NCI-H1694 (cell line): ENCODE measurements around the gene IFNA5.

Experiments used
- DNase-seq: peaks from one replicate; lab custom pipeline; 2025; lab: John Stamatoyannopoulos, UW

IFNA5 gene

DNA sequence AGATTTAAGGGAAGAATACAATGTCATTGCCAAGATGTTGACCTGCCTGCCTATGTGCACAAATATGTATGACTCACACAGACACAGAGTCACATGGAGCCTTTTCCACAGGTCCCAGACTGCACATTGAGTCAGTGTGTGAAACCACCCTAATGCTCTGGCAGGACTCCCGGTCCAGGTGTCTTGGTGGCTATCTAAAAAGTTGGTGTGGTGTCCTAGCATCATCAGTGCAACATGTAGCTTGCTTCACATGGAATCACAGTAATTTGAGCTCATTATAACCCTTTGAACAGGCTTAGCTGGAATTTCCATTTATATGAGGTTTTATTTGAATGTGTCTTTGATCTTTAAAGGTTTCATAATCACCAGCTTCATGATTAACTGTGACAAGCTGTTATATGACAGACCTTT, 10.7 kb downstream of the IFNA5 start:
- DNase-seq = no peak

DNA sequence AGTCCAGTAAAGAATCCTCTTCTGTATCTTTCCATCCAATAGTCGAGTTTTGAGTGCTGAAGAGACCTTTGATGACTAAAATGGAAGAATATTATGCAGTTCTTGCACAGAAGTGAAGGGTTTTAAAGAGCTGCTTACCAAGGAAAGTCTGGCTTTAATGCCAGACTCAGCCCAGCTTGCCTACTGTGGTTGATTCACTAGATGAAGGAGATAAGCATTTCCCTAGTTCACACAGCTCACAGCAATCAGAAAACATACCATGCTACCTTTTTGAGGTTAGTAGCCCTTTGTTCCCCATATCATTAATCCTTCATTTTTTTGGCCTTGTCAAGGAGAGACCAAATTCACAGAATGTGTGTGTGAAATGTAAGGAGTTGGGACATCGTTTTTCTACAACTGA, 15.3 kb downstream of the IFNA5 start:
- no peak for DNase-seq

DNA sequence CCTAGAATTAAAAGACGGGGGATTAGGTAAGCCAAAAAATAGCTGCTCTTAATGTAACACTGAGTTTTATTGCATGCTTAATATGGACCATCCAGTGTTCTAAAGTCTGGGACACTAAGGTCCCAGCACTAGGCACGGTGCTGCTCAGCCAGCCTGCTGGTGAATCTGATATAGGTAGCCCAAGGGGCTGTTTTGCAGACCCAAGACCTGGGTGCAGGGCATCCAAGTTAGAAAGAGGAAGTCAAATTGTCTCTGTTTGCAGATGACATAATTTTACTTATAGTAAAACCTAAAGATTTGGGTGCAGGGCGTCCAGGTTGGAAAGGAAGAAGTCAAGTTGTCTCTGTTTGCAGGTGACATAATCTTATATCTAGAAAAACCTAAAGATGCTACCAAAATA, 17.8 kb downstream of the IFNA5 start:
- no peak for DNase-seq

DNA sequence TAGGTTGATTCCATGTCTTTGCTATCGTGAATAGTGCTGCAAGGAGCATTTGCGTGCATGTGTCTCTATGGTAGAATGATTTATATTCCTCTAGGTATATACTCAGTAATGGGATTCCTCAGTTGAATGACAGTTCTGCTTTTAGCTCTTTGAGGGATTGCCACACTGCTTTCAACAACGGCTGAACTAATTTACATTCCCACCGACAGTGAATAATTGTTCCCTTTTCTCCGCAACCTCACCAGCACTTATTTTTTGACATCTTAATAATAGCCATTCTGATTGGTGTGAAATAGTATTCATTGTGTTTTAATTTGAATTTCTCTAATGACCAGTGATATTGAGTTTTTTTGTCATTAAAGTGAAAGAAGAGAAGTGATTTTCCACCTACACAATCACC, 18.5 kb downstream of the IFNA5 start:
- no peak for DNase-seq

DNA sequence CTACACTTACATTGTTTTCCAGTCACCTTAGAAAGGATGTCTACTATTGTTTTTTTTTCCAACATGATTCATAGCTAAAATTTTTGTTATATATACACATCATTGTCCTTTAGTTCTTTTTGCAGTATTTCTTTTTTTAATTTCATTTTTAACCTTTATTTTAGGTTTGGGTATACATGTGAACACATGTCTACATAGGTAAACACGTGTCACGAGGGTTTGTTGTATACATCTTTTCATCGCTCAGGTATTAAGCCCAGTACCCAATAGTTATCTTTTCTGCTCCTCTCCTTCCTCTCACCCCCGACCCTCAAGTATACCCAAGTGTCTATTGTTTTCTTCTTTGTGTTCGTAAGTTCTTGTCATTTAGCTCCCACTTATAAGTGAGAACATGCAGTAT, 19.0 kb downstream of the IFNA5 start:
- no peak for DNase-seq

DNA sequence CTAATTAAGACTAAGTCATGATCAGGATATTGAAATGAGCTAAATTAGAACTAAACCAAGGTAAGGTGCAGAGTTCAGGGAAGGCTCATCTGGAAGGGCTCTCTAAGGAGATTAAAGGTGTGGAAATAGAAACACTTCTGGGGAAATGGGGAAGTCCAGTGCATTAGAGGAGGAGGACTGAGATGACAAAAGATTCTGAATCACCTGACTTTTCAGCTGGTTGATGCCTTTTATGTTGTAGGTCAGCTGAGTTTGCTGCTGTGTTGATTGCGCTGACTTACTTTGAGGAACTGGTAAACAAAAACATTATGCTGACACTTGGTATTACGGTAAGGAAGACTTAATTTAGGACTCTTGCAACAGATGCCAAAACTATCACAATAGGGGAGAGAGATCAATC, 23.8 kb downstream of the IFNA5 start:
- no peak for DNase-seq

DNA sequence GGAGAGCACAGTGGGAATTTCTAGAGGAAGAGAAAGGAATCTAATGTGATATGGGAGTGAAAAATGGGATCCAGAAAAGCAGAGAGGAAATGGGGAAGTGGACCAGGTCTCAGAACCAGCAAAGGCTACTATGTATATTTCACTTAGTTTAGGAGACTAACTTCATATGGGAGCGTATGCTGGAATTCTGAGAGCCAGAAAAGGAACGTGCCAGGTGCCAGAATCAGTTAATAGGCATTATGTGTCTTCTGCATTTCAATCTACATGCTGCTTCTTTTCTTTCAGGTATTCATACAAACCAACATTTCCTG, 36.8 kb downstream of the IFNA5 start:
- no peak for DNase-seq

DNA sequence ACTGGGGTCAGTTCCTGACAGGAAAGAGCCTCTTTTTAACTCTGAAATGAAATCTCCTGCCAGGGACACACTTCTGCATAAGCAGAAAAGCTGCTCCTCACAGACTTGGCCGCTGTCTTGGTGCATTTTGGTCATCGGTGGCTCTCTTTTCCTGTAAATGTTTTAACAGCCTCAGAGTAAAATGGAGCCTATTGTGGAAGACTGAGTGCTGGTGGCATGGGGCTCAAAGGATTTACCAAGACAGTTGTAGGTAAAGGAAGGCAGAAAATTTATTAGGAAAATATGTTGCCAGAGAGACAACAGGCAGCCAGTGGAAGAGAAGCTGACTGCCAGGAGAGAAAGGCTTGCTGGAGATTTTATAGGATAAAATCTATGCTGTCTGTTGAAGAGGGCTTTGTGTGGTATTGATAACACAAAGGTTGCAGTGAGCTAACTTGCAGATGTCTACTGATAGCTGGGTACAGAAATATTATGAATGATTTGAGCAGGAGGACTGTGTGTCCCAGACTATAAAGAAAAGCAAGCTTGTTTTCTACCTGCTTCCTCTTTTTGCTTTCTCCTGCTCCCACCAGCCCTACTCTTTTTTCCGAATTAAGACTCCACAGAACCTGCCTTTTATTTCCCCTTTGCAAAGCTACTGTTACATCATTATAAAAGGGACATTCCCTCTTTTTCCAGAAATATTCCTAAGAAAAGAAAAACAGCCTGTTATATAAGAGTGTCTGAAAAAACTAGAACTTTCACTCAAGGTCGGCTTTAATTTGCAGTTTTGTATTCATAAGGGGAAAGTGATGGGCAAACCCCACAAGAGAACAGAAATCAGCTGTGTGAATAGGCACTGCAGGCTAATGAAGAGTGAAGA, 37.4 kb downstream of the IFNA5 start:
- DNase-seq = no peak

DNA sequence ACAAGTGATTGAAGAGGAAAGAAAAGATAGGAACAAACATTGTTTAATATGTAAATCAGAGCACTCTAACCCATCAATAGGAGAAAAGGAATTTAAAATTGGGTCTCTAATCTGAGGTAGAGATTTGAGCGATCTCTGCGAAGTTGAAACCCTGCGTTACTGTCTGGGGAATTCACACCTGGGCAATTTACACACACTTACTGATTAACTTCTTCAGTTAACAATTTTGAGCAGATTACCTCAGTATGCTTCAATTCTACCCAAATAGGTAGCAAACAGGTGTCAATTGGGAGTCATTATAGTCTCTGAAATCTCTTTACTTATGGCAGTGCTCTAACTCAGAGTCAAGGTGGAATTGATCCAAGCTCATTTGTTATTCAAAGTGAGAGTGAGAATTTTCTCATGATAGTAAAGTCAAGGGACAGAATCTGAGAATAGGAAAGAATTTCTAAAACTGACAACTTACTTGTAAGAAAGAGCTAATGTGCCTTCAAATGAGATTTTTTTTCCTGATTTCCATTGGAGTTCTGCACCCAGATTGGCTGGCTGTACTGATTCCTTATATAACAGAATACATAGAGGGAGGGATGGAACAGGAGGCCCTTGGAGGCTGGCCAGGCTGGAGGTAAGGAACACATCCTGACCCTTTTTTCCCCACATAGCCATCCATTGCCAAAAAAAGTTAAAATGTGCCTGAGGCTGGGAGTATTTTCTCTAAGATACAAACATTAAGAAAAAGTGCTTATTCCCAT, 38.2 kb downstream of the IFNA5 start:
- no peak for DNase-seq

DNA sequence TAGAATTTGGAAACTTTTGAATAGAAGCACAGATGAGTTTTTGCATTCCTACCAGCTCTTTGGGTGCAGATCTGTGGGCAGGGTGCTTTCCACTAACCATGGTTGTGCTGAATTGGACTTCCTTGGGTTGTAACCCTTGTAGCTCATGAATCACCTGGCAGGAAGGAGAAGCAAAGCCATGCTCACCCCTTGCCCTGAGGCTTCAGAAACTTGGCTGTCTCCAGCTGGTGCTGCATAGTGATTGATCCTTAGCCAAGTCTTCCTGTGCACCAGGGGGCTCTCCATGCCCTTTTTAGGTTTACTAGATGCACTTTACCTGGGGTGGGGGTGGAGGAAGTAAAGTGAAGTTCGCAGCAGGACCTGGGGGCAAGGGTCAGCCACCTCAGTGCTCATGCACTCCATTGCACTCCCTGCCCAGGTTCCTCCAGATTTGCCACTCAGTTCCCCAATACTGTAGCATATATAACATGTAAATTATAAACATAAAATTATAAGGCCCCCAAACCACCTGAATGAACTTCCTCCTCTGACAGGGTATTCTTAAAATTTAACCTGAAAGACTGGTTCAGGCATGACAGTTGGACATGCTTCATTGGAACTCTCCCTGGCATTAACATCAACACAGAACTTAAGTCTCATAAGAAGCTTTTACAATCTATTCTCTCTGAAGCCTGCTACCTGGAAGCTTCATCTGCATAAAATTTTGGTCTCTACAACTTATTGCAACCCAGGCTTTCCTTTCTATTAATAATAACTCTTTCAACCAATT, 39.5 kb downstream of the IFNA5 start:
- DNase-seq = no peak

DNA sequence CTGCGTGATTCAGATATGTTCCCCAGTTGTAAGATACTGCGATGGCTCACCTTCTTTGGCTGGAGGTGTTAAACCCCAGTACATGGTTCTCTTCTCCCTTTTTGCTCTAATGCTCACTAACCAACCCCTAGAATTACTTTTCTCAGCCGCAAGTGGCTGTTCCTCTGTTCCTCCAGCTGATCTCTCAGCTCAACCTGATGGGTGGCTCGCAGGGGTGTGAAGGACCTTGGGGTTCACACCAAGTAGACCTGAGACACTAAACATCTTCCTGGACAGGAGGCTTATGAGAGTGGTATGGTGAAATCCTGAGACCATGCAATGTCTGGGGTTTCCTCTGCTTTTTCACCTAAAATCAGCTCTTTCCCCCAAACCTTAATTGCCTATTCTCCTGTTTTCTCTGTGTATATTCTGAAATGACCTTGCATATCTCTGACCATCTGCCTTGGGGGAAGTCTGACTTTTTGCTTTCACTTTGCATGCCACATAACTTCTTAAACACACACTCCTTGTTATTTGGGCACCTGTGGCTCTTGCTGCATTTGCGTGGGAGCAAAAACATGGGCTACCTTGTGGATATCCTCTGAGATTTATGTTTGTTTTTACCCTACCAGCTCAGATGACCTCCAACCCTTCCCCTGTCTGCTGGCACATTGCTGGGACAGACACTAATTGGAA, 49.4 kb downstream of the IFNA5 start:
- no peak for DNase-seq
